Endothelial cell of hepatic sinusoid (primary cell): Measurements from ENCODE around the gene GUCY2F.

Source experiments
- in situ Hi-C: cut with HindIII; loops from 2 replicates; pipeline ENCODE4 v1.10.0; 2017; ENCODE audit warnings: low sequenced_read_pairs

GUCY2F gene

GRCh38 chrX:109398061-109398460 lies 83.8 kb downstream of the GUCY2F start:
- in situ Hi-C loops, result no loop called here

- in situ Hi-C loops, result no loop called here
Observed at GRCh38 chrX:109393859-109394258, 88.0 kb downstream of the GUCY2F start.

GRCh38 chrX:109392895-109393294 lies 89.0 kb downstream of the GUCY2F start:
- in situ Hi-C loops, result no loop called here

- in situ Hi-C loops, result no loop called here
Observed at GRCh38 chrX:109390556-109390955, 91.3 kb downstream of the GUCY2F start.

GRCh38 chrX:109389917-109390316 lies 92.0 kb downstream of the GUCY2F start:
- in situ Hi-C loops, result no loop called here

GRCh38 chrX:109384699-109385098 lies 97.2 kb downstream of the GUCY2F start:
- in situ Hi-C loops, result no loop called here

GRCh38 chrX:109382332-109382731 lies 99.6 kb downstream of the GUCY2F start:
- in situ Hi-C loops, result no loop called here

- in situ Hi-C loops, result no loop called here
Observed at GRCh38 chrX:109378281-109378680, 103.6 kb downstream of the GUCY2F start.

GRCh38 chrX:109374262-109374960 lies 107.5 kb downstream of the GUCY2F start:
- in situ Hi-C loops, result no loop called here

- in situ Hi-C loops, result no loop called here
Observed at GRCh38 chrX:109373468-109373867, 108.4 kb downstream of the GUCY2F start.

GRCh38 chrX:109372716-109373115 lies 109.2 kb downstream of the GUCY2F start:
- in situ Hi-C loops, result no loop called here

- in situ Hi-C loops, result no loop called here
Observed at GRCh38 chrX:109372291-109372690, 109.6 kb downstream of the GUCY2F start.

GRCh38 chrX:109362101-109362500 lies 119.8 kb downstream of the GUCY2F start:
- in situ Hi-C loops, result no loop called here

GRCh38 chrX:109360301-109360700 lies 121.6 kb downstream of the GUCY2F start:
- in situ Hi-C loops, result no loop called here

GRCh38 chrX:109357706-109358105 lies 124.2 kb downstream of the GUCY2F start:
- in situ Hi-C loops, result no loop called here

GRCh38 chrX:109356684-109357083 lies 125.2 kb downstream of the GUCY2F start:
- in situ Hi-C loops, result no loop called here

GRCh38 chrX:109352066-109352588 lies 129.8 kb downstream of the GUCY2F start:
- in situ Hi-C loops, result no loop called here

GRCh38 chrX:109351557-109351956 lies 130.3 kb downstream of the GUCY2F start:
- in situ Hi-C loops, result no loop called here

GRCh38 chrX:109350551-109350950 lies 131.3 kb downstream of the GUCY2F start:
- in situ Hi-C loops, result no loop called here

- in situ Hi-C loops, result no loop called here
Observed at GRCh38 chrX:109350051-109350450, 131.8 kb downstream of the GUCY2F start.

- in situ Hi-C loops, result no loop called here
Observed at GRCh38 chrX:109347632-109348031, 134.3 kb downstream of the GUCY2F start.

- in situ Hi-C loops, result no loop called here
Observed at GRCh38 chrX:109346491-109346890, 135.4 kb downstream of the GUCY2F start.

GRCh38 chrX:109345856-109346255 lies 136.0 kb downstream of the GUCY2F start:
- in situ Hi-C loops, result no loop called here
